ENCODE data around the gene KDM5B. TPM values are rescaled to one million over a fixed set of nuclear protein-coding genes. Genes with fewer than 3 reads are reported as not detected.
A peak's percentile ranks its signal among the peaks of the same experiment; 100 is the strongest.

Gene KDM5B
- total and polyA plus RNA-seq, 2 experiments from 2014 or later = 141 to 165 TPM

- Histone ChIP-seq H3K36me3 (peaks cover 76% of the 10 kb centered on the region), H3K27ac (no peak overlapping the region), H3K4me3 (no peak overlapping the region), H3K27me3 (no peaks in the 10 kb centered on the region), H3K9me3 (ENCODE audit: low read depth) (no peaks in the 10 kb centered on the region), H3K4me1 (ENCODE audit: low read depth) (no peaks in the 10 kb centered on the region)
- TF ChIP-seq CTCF (IDR thresholded peaks at IDR 0.05; ENCODE audit: low read depth, low read length) = no peak
- DNase-seq (ENCODE audit: low read depth in 1 of 2, low spot score in 1 of 2) = no peak
These were observed 38.1 kb downstream of the KDM5B start for GRCh38 chr1:202770135-202770534.

- H3K36me3 ChIP-seq = peaks cover 78% of the 10 kb centered on the region
- no peaks in the 10 kb centered on the region for H3K9me3 ChIP-seq (ENCODE audit: low read depth)
- H3K27me3 ChIP-seq = no peaks in the 10 kb centered on the region
- peaks cover 11% of the 10 kb centered on the region for H3K4me1 ChIP-seq (ENCODE audit: low read depth)
- no peak overlapping the region for H3K27ac ChIP-seq
- H3K4me3 ChIP-seq = no peak overlapping the region
- TF ChIP-seq CTCF (IDR thresholded peaks at IDR 0.05; ENCODE audit: low read depth, low read length) = no peak
- no peak for DNase-seq (ENCODE audit: low read depth in 1 of 2, low spot score in 1 of 2)
These were observed 42.5 kb downstream of the KDM5B start for GRCh38 chr1:202765721-202766120.

GRCh38 chr1:202762019-202762418 lies 46.2 kb downstream of the KDM5B start:
- Histone ChIP-seq H3K27me3 (no peaks in the 10 kb centered on the region), H3K4me1 (ENCODE audit: low read depth) (peaks cover 11% of the 10 kb centered on the region), H3K27ac (peak overlapping the region; percentile 95), H3K4me3 (no peak overlapping the region), H3K9me3 (ENCODE audit: low read depth) (no peaks in the 10 kb centered on the region), H3K36me3 (peaks cover 90% of the 10 kb centered on the region)
- no peak for DNase-seq (ENCODE audit: low read depth in 1 of 2, low spot score in 1 of 2)
- no peak for TF ChIP-seq CTCF (IDR thresholded peaks at IDR 0.05; ENCODE audit: low read depth, low read length)

- DNase-seq (ENCODE audit: low read depth in 1 of 2, low spot score in 1 of 2) = peak in 1 of 2 donors; percentile 5
- H3K27me3 ChIP-seq = no peaks in the 10 kb centered on the region
- H3K4me1 ChIP-seq (ENCODE audit: low read depth) = peaks cover 11% of the 10 kb centered on the region
- H3K9me3 ChIP-seq (ENCODE audit: low read depth) = no peaks in the 10 kb centered on the region
- H3K36me3 ChIP-seq = peaks cover 90% of the 10 kb centered on the region
- peak overlapping the region; percentile 95 for H3K27ac ChIP-seq
- H3K4me3 ChIP-seq = no peak overlapping the region
- TF ChIP-seq CTCF (IDR thresholded peaks at IDR 0.05; ENCODE audit: low read depth, low read length) = no peak
These were observed 47.6 kb downstream of the KDM5B start for GRCh38 chr1:202760589-202760988.

- Histone ChIP-seq H3K27me3 (no peaks in the 10 kb centered on the region), H3K4me1 (ENCODE audit: low read depth) (peaks cover under 1% of the 10 kb centered on the region), H3K36me3 (peaks cover 91% of the 10 kb centered on the region), H3K4me3 (no peak overlapping the region), H3K27ac (no peak overlapping the region), H3K9me3 (ENCODE audit: low read depth) (no peaks in the 10 kb centered on the region)
- DNase-seq (ENCODE audit: low read depth in 1 of 2, low spot score in 1 of 2) = no peak
- no peak for TF ChIP-seq CTCF (IDR thresholded peaks at IDR 0.05; ENCODE audit: low read depth, low read length)
These were observed 51.8 kb downstream of the KDM5B start for GRCh38 chr1:202756391-202756790.

- Histone ChIP-seq H3K4me1 (ENCODE audit: low read depth) (no peaks in the 10 kb centered on the region), H3K36me3 (peaks cover 94% of the 10 kb centered on the region), H3K27ac (no peak overlapping the region), H3K4me3 (no peak overlapping the region), H3K9me3 (ENCODE audit: low read depth) (no peaks in the 10 kb centered on the region), H3K27me3 (no peaks in the 10 kb centered on the region)
- TF ChIP-seq CTCF (IDR thresholded peaks at IDR 0.05; ENCODE audit: low read depth, low read length) = no peak
- no peak for DNase-seq (ENCODE audit: low read depth in 1 of 2, low spot score in 1 of 2)
These were observed 53.9 kb downstream of the KDM5B start for GRCh38 chr1:202754293-202754692.
